SK-N-SH treated with all-trans-retinoic acid at 6 μM for 48 hours (cell line): ENCODE data around the gene CYP2C18.

Experiments
- ATAC-seq: fragments of 200-7000 bp; cut with Tn5 transposase; 3 replicates; pipeline ENCODE4 v1.9.1; 2020; ENCODE audit warnings: mild to moderate bottlenecking, moderate library complexity
- ARNTL ChIP-seq: fragments of 450-650 bp; formaldehyde crosslinking; IDR thresholded peaks from 2 replicates; pipeline ENCODE4 v1.5.0; 2020; ENCODE audit warnings: low read depth, mild to moderate bottlenecking, moderate library complexity, borderline replicate concordance
- BACH2 ChIP-seq: fragments of 250-450 bp; sonication (Bioruptor Pico); IDR thresholded peaks from 2 replicates; pipeline ENCODE4 v1.9.0; 2021; ENCODE audit warnings: mild to moderate bottlenecking, borderline replicate concordance
- CSDC2 ChIP-seq: fragments of 250-450 bp; sonication (Bioruptor Pico); IDR thresholded peaks from 2 replicates; pipeline ENCODE4 v1.5.0; 2020; ENCODE audit warnings: mild to moderate bottlenecking, moderate library complexity
- ESRRG ChIP-seq: fragments of 250-450 bp; sonication (Bioruptor Pico); IDR thresholded peaks from 2 replicates; pipeline ENCODE4 v1.6.1; 2021; ENCODE audit warnings: mild to moderate bottlenecking
- GLIS3 ChIP-seq: fragments of 250-450 bp; sonication (Bioruptor Pico); IDR thresholded peaks from 2 replicates; pipeline ENCODE4 v1.5.0; 2020; ENCODE audit warnings: mild to moderate bottlenecking, moderate library complexity
- ISL1 ChIP-seq: fragments of 250-450 bp; sonication (Bioruptor Pico); IDR thresholded peaks from 2 replicates; pipeline ENCODE4 v2.1.2; 2022; ENCODE audit warnings: mild to moderate bottlenecking, moderate library complexity
- OSR1 ChIP-seq: fragments of 250-450 bp; sonication (Bioruptor Pico); IDR thresholded peaks from 2 replicates; pipeline ENCODE4 v1.8.0; 2022; ENCODE audit warnings: moderate library complexity, mild to moderate bottlenecking, inconsistent platforms
- PPARA ChIP-seq: fragments of 250-450 bp; sonication (Bioruptor Pico); IDR thresholded peaks from 2 replicates; pipeline ENCODE4 v1.5.0; 2020; ENCODE audit warnings: mild to moderate bottlenecking, borderline replicate concordance
- RARB ChIP-seq: fragments of 250-450 bp; sonication (Bioruptor Pico); IDR thresholded peaks from 2 replicates; pipeline ENCODE4 v1.8.0; 2021; ENCODE audit warnings: mild to moderate bottlenecking, moderate library complexity
- SNAI2 ChIP-seq: fragments of 250-450 bp; sonication (Bioruptor Pico); IDR thresholded peaks from 2 replicates; pipeline ENCODE4 v1.5.0; 2020; ENCODE audit warnings: mild to moderate bottlenecking, moderate library complexity
- TCF4 ChIP-seq: fragments of 250-450 bp; sonication (Bioruptor Pico); IDR thresholded peaks from 2 replicates; pipeline ENCODE4 v1.8.0; 2021; ENCODE audit warnings: mild to moderate bottlenecking, moderate library complexity, borderline replicate concordance
- TOX ChIP-seq: fragments of 250-450 bp; sonication (Bioruptor Pico); IDR thresholded peaks from 2 replicates; pipeline ENCODE4 v1.8.0; 2021; ENCODE audit warnings: mild to moderate bottlenecking, moderate library complexity, borderline replicate concordance
- ZC3H10 ChIP-seq: fragments of 250-450 bp; sonication (Bioruptor Pico); IDR thresholded peaks from 2 replicates; pipeline ENCODE4 v1.5.1; 2021; ENCODE audit warnings: mild to moderate bottlenecking, moderate library complexity
- ZFP3 ChIP-seq: fragments of 250-450 bp; sonication (Bioruptor Pico); IDR thresholded peaks from 2 replicates; pipeline ENCODE4 v1.5.0; 2020; ENCODE audit warnings: mild to moderate bottlenecking, moderate library complexity
- ZFP30 ChIP-seq: fragments of 450-650 bp; formaldehyde crosslinking; IDR thresholded peaks from 2 replicates; pipeline ENCODE4 v1.5.0; 2022; ENCODE audit warnings: mild to moderate bottlenecking, moderate library complexity
- ZNF565 ChIP-seq: fragments of 450-650 bp; formaldehyde crosslinking; conservative IDR thresholded peaks from 2 replicates; pipeline ENCODE4 v1.5.0; 2020; ENCODE audit warnings: low read depth, mild to moderate bottlenecking, moderate library complexity
- ZNF70 ChIP-seq: fragments of 450-650 bp; formaldehyde crosslinking; IDR thresholded peaks from 2 replicates; pipeline ENCODE4 v1.5.0; 2020; ENCODE audit warnings: mild to moderate bottlenecking, moderate library complexity
- ZNF8 ChIP-seq: fragments of 450-650 bp; formaldehyde crosslinking; IDR thresholded peaks from 2 replicates; pipeline ENCODE4 v1.5.0; 2020; ENCODE audit warnings: mild to moderate bottlenecking, moderate library complexity
- TF ChIP-seq, protein P1 (sequence below): fragments of 250-450 bp; sonication (Bioruptor Pico); IDR thresholded peaks from 2 replicates; pipeline ENCODE4 v1.8.0; 2020; ENCODE audit warnings: mild to moderate bottlenecking, moderate library complexity, borderline replicate concordance
- TF ChIP-seq, protein P2 (sequence below): fragments of 250-450 bp; sonication (Bioruptor Pico); IDR thresholded peaks from 2 replicates; pipeline ENCODE4 v1.8.0; 2021; ENCODE audit warnings: low read depth, mild to moderate bottlenecking, moderate library complexity, borderline replicate concordance
- TF ChIP-seq, protein P3 (sequence below): fragments of 250-450 bp; sonication (Bioruptor Pico); IDR thresholded peaks from 2 replicates; pipeline ENCODE4 v1.5.0; 2020; ENCODE audit warnings: mild to moderate bottlenecking, moderate library complexity
- TF ChIP-seq, protein P4 (sequence below): fragments of 250-450 bp; sonication (Bioruptor Pico); IDR thresholded peaks from 2 replicates; pipeline ENCODE4 v1.5.1; 2020; ENCODE audit warnings: low read depth, mild to moderate bottlenecking, moderate library complexity
- TF ChIP-seq, protein P5 (sequence below): fragments of 250-450 bp; sonication (Bioruptor Pico); IDR thresholded peaks from 2 replicates; pipeline ENCODE4 v1.5.1; 2021; ENCODE audit warnings: mild to moderate bottlenecking, moderate library complexity

CYP2C18 gene

DNA sequence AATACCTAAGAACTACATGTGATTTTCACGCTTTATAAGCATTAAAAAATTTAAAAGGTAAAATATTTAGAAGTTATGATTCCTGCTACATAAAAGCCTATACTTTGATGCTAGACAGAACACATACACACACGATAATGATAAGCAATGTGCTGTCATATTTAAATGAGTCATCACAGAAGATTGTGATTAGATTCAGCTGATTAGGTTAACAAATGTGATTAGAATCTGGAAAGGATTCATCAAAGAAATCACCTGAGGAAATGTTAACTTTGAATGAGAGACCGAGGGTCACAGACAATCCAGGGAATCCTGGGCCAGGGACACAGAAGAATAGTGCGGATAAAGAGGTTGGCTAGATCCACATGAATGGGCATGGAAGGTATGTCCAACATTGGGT is 42.0 kb upstream of the CYP2C18 start:
- no peak; the same call in 2 of the 3 replicates for ATAC-seq

DNA sequence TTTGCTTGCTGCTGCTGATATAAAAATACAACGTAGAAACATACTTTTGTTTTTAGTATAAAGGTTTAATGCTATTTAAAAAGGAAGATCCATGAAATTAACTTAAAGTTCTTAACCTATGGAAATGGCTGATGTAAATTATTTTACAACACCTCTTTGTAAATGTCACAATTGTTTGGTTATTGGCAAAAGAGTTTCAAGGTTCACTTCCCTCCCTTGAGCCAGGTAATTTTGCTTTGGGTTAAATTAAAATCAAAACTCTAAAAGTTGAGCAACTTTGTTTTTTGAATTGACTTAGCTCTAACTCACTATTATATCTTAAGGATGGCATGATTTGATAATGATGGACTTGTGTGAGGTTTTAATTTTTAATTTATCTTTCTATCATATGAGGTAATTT is 39.2 kb upstream of the CYP2C18 start:
- no peak for ATAC-seq
- TF ChIP-seq OSR1 (CRISPR knock-in tag) (no peak), TOX (no peak), ARNTL (CRISPR knock-in tag) (no peak), ISL1 (CRISPR knock-in tag) (no peak), SNAI2 (CRISPR knock-in tag) (no peak), ZFP30 (CRISPR knock-in tag) (no peak), ZNF565 (CRISPR knock-in tag) (no peak), TCF4 (CRISPR knock-in tag) (no peak), ZC3H10 (CRISPR knock-in tag) (no peak), ZFP3 (CRISPR knock-in tag) (no peak)
- TF ChIP-seq, protein P1, sequence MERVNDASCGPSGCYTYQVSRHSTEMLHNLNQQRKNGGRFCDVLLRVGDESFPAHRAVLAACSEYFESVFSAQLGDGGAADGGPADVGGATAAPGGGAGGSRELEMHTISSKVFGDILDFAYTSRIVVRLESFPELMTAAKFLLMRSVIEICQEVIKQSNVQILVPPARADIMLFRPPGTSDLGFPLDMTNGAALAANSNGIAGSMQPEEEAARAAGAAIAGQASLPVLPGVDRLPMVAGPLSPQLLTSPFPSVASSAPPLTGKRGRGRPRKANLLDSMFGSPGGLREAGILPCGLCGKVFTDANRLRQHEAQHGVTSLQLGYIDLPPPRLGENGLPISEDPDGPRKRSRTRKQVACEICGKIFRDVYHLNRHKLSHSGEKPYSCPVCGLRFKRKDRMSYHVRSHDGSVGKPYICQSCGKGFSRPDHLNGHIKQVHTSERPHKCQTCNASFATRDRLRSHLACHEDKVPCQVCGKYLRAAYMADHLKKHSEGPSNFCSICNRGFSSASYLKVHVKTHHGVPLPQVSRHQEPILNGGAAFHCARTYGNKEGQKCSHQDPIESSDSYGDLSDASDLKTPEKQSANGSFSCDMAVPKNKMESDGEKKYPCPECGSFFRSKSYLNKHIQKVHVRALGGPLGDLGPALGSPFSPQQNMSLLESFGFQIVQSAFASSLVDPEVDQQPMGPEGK, result no peak
- TF ChIP-seq, protein P2, sequence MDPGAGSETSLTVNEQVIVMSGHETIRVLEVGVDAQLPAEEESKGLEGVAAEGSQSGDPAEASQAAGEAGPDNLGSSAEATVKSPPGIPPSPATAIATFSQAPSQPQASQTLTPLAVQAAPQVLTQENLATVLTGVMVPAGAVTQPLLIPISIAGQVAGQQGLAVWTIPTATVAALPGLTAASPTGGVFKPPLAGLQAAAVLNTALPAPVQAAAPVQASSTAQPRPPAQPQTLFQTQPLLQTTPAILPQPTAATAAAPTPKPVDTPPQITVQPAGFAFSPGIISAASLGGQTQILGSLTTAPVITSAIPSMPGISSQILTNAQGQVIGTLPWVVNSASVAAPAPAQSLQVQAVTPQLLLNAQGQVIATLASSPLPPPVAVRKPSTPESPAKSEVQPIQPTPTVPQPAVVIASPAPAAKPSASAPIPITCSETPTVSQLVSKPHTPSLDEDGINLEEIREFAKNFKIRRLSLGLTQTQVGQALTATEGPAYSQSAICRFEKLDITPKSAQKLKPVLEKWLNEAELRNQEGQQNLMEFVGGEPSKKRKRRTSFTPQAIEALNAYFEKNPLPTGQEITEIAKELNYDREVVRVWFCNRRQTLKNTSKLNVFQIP (CRISPR knock-in tag), result no peak

More for the DNA sequence above, 42.0 kb upstream of the CYP2C18 start:
- TF ChIP-seq ZNF70, result no peak
- TF ChIP-seq, protein P2 (CRISPR knock-in tag), result no peak
- TF ChIP-seq ESRRG (CRISPR knock-in tag), result no peak
- TF ChIP-seq ZNF8 (CRISPR knock-in tag), result no peak
- TF ChIP-seq TOX, result no peak
- TF ChIP-seq, protein P3, sequence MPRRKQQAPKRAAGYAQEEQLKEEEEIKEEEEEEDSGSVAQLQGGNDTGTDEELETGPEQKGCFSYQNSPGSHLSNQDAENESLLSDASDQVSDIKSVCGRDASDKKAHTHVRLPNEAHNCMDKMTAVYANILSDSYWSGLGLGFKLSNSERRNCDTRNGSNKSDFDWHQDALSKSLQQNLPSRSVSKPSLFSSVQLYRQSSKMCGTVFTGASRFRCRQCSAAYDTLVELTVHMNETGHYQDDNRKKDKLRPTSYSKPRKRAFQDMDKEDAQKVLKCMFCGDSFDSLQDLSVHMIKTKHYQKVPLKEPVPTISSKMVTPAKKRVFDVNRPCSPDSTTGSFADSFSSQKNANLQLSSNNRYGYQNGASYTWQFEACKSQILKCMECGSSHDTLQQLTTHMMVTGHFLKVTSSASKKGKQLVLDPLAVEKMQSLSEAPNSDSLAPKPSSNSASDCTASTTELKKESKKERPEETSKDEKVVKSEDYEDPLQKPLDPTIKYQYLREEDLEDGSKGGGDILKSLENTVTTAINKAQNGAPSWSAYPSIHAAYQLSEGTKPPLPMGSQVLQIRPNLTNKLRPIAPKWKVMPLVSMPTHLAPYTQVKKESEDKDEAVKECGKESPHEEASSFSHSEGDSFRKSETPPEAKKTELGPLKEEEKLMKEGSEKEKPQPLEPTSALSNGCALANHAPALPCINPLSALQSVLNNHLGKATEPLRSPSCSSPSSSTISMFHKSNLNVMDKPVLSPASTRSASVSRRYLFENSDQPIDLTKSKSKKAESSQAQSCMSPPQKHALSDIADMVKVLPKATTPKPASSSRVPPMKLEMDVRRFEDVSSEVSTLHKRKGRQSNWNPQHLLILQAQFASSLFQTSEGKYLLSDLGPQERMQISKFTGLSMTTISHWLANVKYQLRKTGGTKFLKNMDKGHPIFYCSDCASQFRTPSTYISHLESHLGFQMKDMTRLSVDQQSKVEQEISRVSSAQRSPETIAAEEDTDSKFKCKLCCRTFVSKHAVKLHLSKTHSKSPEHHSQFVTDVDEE (CRISPR knock-in tag), result no peak
- no peak for TF ChIP-seq BACH2
- 0 out of 2 replicates have a peak, but pooled peaks have one; percentile 48 for TF ChIP-seq GLIS3 (CRISPR knock-in tag)
- TF ChIP-seq TCF4 (CRISPR knock-in tag), result no peak
- no peak for TF ChIP-seq ZNF565 (CRISPR knock-in tag)
- TF ChIP-seq ARNTL (CRISPR knock-in tag), result no peak
- no peak for TF ChIP-seq ZC3H10 (CRISPR knock-in tag)
- TF ChIP-seq, protein P4, sequence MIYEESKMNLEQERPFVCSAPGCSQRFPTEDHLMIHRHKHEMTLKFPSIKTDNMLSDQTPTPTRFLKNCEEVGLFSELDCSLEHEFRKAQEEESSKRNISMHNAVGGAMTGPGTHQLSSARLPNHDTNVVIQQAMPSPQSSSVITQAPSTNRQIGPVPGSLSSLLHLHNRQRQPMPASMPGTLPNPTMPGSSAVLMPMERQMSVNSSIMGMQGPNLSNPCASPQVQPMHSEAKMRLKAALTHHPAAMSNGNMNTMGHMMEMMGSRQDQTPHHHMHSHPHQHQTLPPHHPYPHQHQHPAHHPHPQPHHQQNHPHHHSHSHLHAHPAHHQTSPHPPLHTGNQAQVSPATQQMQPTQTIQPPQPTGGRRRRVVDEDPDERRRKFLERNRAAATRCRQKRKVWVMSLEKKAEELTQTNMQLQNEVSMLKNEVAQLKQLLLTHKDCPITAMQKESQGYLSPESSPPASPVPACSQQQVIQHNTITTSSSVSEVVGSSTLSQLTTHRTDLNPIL (CRISPR knock-in tag), result peak; percentile 20; the same call in 1 of the 2 replicates
- no peak for TF ChIP-seq OSR1 (CRISPR knock-in tag)
- no peak for TF ChIP-seq SNAI2 (CRISPR knock-in tag)
- no peak for TF ChIP-seq ZFP30 (CRISPR knock-in tag)
- no peak for TF ChIP-seq CSDC2 (CRISPR knock-in tag)
- peak; percentile 77 for TF ChIP-seq ISL1 (CRISPR knock-in tag)
- TF ChIP-seq, protein P5, sequence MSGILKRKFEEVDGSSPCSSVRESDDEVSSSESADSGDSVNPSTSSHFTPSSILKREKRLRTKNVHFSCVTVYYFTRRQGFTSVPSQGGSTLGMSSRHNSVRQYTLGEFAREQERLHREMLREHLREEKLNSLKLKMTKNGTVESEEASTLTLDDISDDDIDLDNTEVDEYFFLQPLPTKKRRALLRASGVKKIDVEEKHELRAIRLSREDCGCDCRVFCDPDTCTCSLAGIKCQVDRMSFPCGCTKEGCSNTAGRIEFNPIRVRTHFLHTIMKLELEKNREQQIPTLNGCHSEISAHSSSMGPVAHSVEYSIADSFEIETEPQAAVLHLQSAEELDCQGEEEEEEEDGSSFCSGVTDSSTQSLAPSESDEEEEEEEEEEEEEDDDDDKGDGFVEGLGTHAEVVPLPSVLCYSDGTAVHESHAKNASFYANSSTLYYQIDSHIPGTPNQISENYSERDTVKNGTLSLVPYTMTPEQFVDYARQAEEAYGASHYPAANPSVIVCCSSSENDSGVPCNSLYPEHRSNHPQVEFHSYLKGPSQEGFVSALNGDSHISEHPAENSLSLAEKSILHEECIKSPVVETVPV, result no peak
- TF ChIP-seq RARB (CRISPR knock-in tag), result no peak
- no peak for TF ChIP-seq PPARA (CRISPR knock-in tag)
- TF ChIP-seq, protein P1, result no peak
- no peak for TF ChIP-seq ZFP3 (CRISPR knock-in tag)
